GM19025 (cell line): ENCODE measurements around the gene MAD1L1.
"Not testable (repeated sequence)": the region's sequence is repeated elsewhere in the genome, so short reads cannot be mapped to it uniquely, and the experiment has no call there.

Experiments
- ATAC-seq: cut with Tn5 transposase; IDR thresholded peaks from one replicate; pipeline ENCODE4 v1.9.1; 2021; ENCODE audit warnings: mild to moderate bottlenecking, low read depth, moderate library complexity; ENCODE audit not compliant: unreplicated experiment

MAD1L1 gene

GRCh38 chr7:1824151-1824881 is 408.4 kb downstream of the MAD1L1 start:
- not testable (repeated sequence) for ATAC-seq

GRCh38 chr7:1823376-1824150 is 409.2 kb downstream of the MAD1L1 start:
- no peak for ATAC-seq

GRCh38 chr7:1819259-1819841 is 413.4 kb downstream of the MAD1L1 start:
- no peak for ATAC-seq

- no peak for ATAC-seq
These were observed 414.0 kb downstream of the MAD1L1 start for GRCh38 chr7:1818575-1819258.

GRCh38 chr7:1817061-1817712 is 415.6 kb downstream of the MAD1L1 start:
- ATAC-seq, result no peak

- not testable (repeated sequence) for ATAC-seq
These were observed 416.3 kb downstream of the MAD1L1 start for GRCh38 chr7:1816451-1816850.

- not testable (repeated sequence) for ATAC-seq
These were observed 417.0 kb downstream of the MAD1L1 start for GRCh38 chr7:1815551-1816281.

GRCh38 chr7:1815051-1815481 is 417.7 kb downstream of the MAD1L1 start:
- no peak for ATAC-seq

- no peak for ATAC-seq
These were observed 418.5 kb downstream of the MAD1L1 start for GRCh38 chr7:1814089-1814811.

GRCh38 chr7:1813394-1814088 is 419.2 kb downstream of the MAD1L1 start:
- ATAC-seq, result no peak

GRCh38 chr7:1812509-1813393 is 420.0 kb downstream of the MAD1L1 start:
- no peak for ATAC-seq

- ATAC-seq, result no peak
These were observed 420.8 kb downstream of the MAD1L1 start for GRCh38 chr7:1811850-1812508.

- no peak for ATAC-seq
These were observed 421.5 kb downstream of the MAD1L1 start for GRCh38 chr7:1810961-1811849.

GRCh38 chr7:1810521-1810920 is 422.2 kb downstream of the MAD1L1 start:
- no peak for ATAC-seq

- no peak for ATAC-seq
These were observed 423.0 kb downstream of the MAD1L1 start for GRCh38 chr7:1809601-1810258.
